Measurements from ENCODE around the gene EFCAB11.

Gene EFCAB11

GRCh38 chr14:89858089-89858488 is 96.4 kb downstream of the EFCAB11 start:
- no peak for FAIRE-seq

- no peak for FAIRE-seq
Observed at GRCh38 chr14:89856871-89857345, 97.6 kb downstream of the EFCAB11 start.

GRCh38 chr14:89855961-89856656 is 98.4 kb downstream of the EFCAB11 start:
- FAIRE-seq: no peak

GRCh38 chr14:89853936-89854693 is 100.4 kb downstream of the EFCAB11 start:
- FAIRE-seq: no peak

- no peak for FAIRE-seq
Observed at GRCh38 chr14:89851106-89851505, 103.4 kb downstream of the EFCAB11 start.

GRCh38 chr14:89849931-89850330 is 104.6 kb downstream of the EFCAB11 start:
- no peak for FAIRE-seq

GRCh38 chr14:89848165-89848564 is 106.4 kb downstream of the EFCAB11 start:
- no peak for FAIRE-seq

- no peak for FAIRE-seq
Observed at GRCh38 chr14:89845346-89845745, 109.2 kb downstream of the EFCAB11 start.

GRCh38 chr14:89844508-89844907 is 110.0 kb downstream of the EFCAB11 start:
- FAIRE-seq: no peak

GRCh38 chr14:89842837-89843236 is 111.7 kb downstream of the EFCAB11 start:
- FAIRE-seq: no peak

GRCh38 chr14:89841851-89842250 is 112.7 kb downstream of the EFCAB11 start:
- no peak for FAIRE-seq

GRCh38 chr14:89836830-89837469 is 117.6 kb downstream of the EFCAB11 start:
- no peak for FAIRE-seq

- no peak for FAIRE-seq
Observed at GRCh38 chr14:89833661-89834060, 120.9 kb downstream of the EFCAB11 start.

GRCh38 chr14:89833120-89833532 is 121.4 kb downstream of the EFCAB11 start:
- no peak for FAIRE-seq

GRCh38 chr14:89828471-89829165 is 125.9 kb downstream of the EFCAB11 start:
- FAIRE-seq: no peak

GRCh38 chr14:89827265-89827664 is 127.3 kb downstream of the EFCAB11 start:
- no peak for FAIRE-seq

GRCh38 chr14:89826596-89826995 is 127.9 kb downstream of the EFCAB11 start:
- FAIRE-seq: no peak

- no peak for FAIRE-seq
Observed at GRCh38 chr14:89823743-89824142, 130.8 kb downstream of the EFCAB11 start.

GRCh38 chr14:89814126-89814525 is 140.4 kb downstream of the EFCAB11 start:
- FAIRE-seq: no peak

- FAIRE-seq: no peak
Observed at GRCh38 chr14:89813617-89814031, 140.9 kb downstream of the EFCAB11 start.

GRCh38 chr14:89811954-89812575 is 142.5 kb downstream of the EFCAB11 start:
- FAIRE-seq: no peak

- no peak for FAIRE-seq
Observed at GRCh38 chr14:89810101-89810500, 144.4 kb downstream of the EFCAB11 start.

- FAIRE-seq: no peak
Observed at GRCh38 chr14:89807892-89808291, 146.6 kb downstream of the EFCAB11 start.
